Parathyroid adenoma (tissue), 2 donors: ENCODE data around the gene RYR3.

Experiments
- H2AFZ ChIP-seq: fragments of 300-600 bp; sonication (generic); one replicate; pipeline ENCODE4 v1.7.0; 2017; ENCODE audit warnings: antibody characterized with exemption, mild to moderate bottlenecking
- H3K27ac ChIP-seq: fragments of 300-600 bp; sonication (generic); one replicate; pipeline ENCODE4 v1.7.0; 2017
- H3K27me3 ChIP-seq: fragments of 300-600 bp; sonication (generic); one replicate; pipeline ENCODE4 v1.7.0; 2017; ENCODE audit warnings: low read length; ENCODE audit not compliant: control insufficient read depth, insufficient read depth
- H3K36me3 ChIP-seq: fragments of 300-600 bp; sonication (generic); one replicate; pipeline ENCODE4 v1.7.0; 2017; ENCODE audit warnings: low read length; ENCODE audit not compliant: control insufficient read depth, insufficient read depth
- H3K4me1 ChIP-seq: fragments of 300-600 bp; sonication (generic); one replicate; pipeline ENCODE4 v1.7.0; 2017; ENCODE audit warnings: control low read depth
- H3K4me2 ChIP-seq: fragments of 300-600 bp; sonication (generic); one replicate; pipeline ENCODE4 v1.7.0; 2017; ENCODE audit warnings: low read length
- H3K4me3 ChIP-seq: fragments of 300-600 bp; sonication (generic); one replicate; pipeline ENCODE4 v1.7.0; 2017; ENCODE audit warnings: low read depth, low read length
- H3K79me2 ChIP-seq: fragments of 300-600 bp; sonication (generic); one replicate; pipeline ENCODE4 v1.7.0; 2017; ENCODE audit warnings: control low read depth
- H3K9ac ChIP-seq: fragments of 300-600 bp; sonication (generic); one replicate; pipeline ENCODE4 v1.7.0; 2017; ENCODE audit warnings: mild to moderate bottlenecking
- H3K9me3 ChIP-seq: fragments of 300-600 bp; sonication (generic); one replicate; pipeline ENCODE4 v1.7.0; 2017; ENCODE audit warnings: low read length; ENCODE audit not compliant: control insufficient read depth
- TF ChIP-seq, protein P1 (sequence below): fragments of 300-600 bp; sonication (generic); IDR thresholded peaks from one replicate; pipeline ENCODE4 v1.7.0; 2017; ENCODE audit warnings: antibody characterized with exemption, mild to moderate bottlenecking
- donor health status: primary hyperparathyroidism.

The RYR3 gene

DNA sequence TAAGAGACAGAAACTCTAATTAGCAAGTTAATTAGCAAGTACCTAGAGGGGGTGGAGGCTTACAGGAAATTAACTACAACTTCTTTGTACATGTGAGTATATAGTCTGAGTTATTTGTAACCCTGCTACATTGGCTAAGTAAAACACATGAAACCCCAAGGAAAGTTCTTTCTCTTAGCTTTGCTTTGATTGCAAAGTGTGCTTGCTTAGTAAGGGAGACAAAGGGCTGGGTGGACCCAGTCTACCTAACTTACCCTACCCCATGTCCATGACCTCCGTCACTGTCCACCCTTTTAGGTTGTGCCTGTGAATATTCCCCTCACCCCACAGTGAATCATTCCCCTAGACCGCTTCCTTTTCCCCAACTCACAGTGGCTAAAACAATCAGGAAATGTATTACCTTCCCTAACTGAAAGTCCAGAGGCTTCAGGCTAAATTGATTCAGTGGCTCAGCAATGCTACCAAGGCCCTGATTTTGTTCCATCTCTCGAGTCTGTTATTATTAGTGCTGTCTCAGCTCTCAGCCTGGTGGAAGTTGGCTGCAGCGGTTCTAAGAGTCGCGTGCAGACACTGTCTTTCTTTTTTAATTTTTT lies 31.1 kb upstream of the RYR3 start:
- TF ChIP-seq, protein P1, sequence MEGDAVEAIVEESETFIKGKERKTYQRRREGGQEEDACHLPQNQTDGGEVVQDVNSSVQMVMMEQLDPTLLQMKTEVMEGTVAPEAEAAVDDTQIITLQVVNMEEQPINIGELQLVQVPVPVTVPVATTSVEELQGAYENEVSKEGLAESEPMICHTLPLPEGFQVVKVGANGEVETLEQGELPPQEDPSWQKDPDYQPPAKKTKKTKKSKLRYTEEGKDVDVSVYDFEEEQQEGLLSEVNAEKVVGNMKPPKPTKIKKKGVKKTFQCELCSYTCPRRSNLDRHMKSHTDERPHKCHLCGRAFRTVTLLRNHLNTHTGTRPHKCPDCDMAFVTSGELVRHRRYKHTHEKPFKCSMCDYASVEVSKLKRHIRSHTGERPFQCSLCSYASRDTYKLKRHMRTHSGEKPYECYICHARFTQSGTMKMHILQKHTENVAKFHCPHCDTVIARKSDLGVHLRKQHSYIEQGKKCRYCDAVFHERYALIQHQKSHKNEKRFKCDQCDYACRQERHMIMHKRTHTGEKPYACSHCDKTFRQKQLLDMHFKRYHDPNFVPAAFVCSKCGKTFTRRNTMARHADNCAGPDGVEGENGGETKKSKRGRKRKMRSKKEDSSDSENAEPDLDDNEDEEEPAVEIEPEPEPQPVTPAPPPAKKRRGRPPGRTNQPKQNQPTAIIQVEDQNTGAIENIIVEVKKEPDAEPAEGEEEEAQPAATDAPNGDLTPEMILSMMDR: no peak
- no peak overlapping the region for H3K27ac ChIP-seq
- H3K4me2 ChIP-seq: no peak overlapping the region
- no peak overlapping the region for H2AFZ ChIP-seq
- no peaks in the 10 kb centered on the region for H3K9me3 ChIP-seq
- no peak overlapping the region for H3K4me3 ChIP-seq
- no peaks in the 10 kb centered on the region for H3K79me2 ChIP-seq
- H3K9ac ChIP-seq: no peak overlapping the region
- H3K27me3 ChIP-seq: no peaks in the 10 kb centered on the region
- H3K36me3 ChIP-seq: no peaks in the 10 kb centered on the region
- no peaks in the 10 kb centered on the region for H3K4me1 ChIP-seq

DNA sequence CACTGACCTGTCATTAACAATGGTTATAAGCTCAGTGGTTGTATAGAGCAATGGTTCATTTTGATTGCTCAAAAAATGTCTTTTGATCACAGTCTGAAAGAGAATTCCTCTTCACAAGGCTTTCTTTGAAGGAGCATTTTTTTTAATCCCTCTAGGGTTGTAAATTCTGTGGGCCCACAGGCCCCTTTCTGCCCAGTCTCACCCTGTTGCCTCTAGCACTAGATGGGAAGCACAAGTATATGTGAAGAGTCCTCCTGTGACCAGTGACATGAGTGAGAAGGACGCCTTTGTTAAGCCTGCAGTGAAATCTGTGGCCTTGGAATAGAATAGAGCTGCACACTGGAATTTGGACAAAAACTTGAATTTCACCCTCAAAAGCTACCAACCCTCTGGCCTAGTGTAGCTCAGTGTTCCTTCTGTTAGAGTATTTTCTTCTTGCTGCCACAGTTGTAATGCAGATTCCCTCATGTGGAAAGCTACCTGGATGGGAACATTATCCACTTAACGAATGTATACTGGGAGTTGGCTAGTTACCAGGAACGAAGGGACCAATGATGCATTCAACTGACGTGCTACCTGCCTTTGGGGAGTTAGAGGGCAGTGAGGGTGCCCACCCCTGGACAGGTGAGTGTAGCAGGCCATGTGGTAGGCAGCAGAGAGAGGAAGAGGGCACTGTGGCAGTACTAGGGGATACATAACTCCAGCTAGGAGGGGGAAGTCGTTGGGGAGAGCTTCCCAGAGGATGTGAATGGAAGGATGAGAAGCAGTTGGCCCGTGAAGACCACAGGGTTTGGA lies 28.3 kb upstream of the RYR3 start:
- Histone ChIP-seq H3K27ac (no peak overlapping the region), H3K36me3 (no peaks in the 10 kb centered on the region), H2AFZ (no peak overlapping the region), H3K79me2 (no peaks in the 10 kb centered on the region), H3K27me3 (no peaks in the 10 kb centered on the region), H3K9ac (no peak overlapping the region), H3K4me1 (no peaks in the 10 kb centered on the region), H3K4me2 (no peak overlapping the region), H3K9me3 (no peaks in the 10 kb centered on the region), H3K4me3 (no peak overlapping the region)
- TF ChIP-seq, protein P1: no peak

GRCh38 chr15:33283576-33283975 lies 27.2 kb upstream of the RYR3 start:
- H3K36me3 ChIP-seq: no peaks in the 10 kb centered on the region
- no peak overlapping the region for H3K4me2 ChIP-seq
- no peaks in the 10 kb centered on the region for H3K27me3 ChIP-seq
- no peak overlapping the region for H3K27ac ChIP-seq
- H3K4me3 ChIP-seq: no peak overlapping the region
- H3K79me2 ChIP-seq: no peaks in the 10 kb centered on the region
- no peak overlapping the region for H2AFZ ChIP-seq
- H3K4me1 ChIP-seq: no peaks in the 10 kb centered on the region
- no peak overlapping the region for H3K9ac ChIP-seq
- TF ChIP-seq, protein P1: no peak
- no peaks in the 10 kb centered on the region for H3K9me3 ChIP-seq

DNA sequence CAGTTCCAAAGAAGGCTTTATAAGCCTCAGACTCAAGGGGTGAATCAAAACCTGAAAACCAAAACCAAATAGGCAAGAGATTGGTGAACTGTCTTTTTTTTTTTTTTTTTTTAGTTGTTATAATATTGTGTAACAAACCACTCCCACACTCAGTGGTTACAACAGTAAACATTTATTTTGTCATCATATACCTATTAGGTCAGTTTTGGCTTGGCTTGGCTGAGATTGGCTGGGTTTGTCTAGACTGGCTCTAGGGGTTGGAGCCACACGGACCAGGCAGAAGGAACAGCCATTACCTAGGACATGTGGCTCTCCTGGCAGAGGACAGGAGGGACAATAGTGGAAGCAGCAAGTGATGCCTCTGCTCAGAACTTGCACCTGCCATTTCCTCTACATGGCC lies 26.4 kb upstream of the RYR3 start:
- no peaks in the 10 kb centered on the region for H3K27me3 ChIP-seq
- no peak overlapping the region for H3K4me2 ChIP-seq
- H3K79me2 ChIP-seq: no peaks in the 10 kb centered on the region
- H3K4me3 ChIP-seq: no peak overlapping the region
- H3K9ac ChIP-seq: no peak overlapping the region
- no peak overlapping the region for H2AFZ ChIP-seq
- TF ChIP-seq, protein P1: no peak
- no peaks in the 10 kb centered on the region for H3K4me1 ChIP-seq
- H3K27ac ChIP-seq: no peak overlapping the region
- H3K9me3 ChIP-seq: no peaks in the 10 kb centered on the region
- no peaks in the 10 kb centered on the region for H3K36me3 ChIP-seq
